Activated T-cell treated with anti-CD3 and anti-CD28 coated beads, Interleukin-2, amount 50 U/mL, for 24 hours (primary cell): Measurements from ENCODE around the gene RDH16.
"Not testable (repeated sequence)": the region's sequence is repeated elsewhere in the genome, so short reads cannot be mapped to it uniquely, and the experiment has no call there.

Experiments
- DNase-seq: peaks from one replicate; pipeline ENCODE4 v3.0.0-alpha.2; 2020
- H3K27ac Mint-ChIP-seq: 2 replicates; pipeline ENCODE4 v1.8.0; 2020; ENCODE audit warnings: mild to moderate bottlenecking, mixed read lengths
- H3K27me3 Mint-ChIP-seq: 2 replicates; pipeline ENCODE4 v1.8.0; 2020; ENCODE audit warnings: mixed read lengths
- H3K36me3 Mint-ChIP-seq: 2 replicates; pipeline ENCODE4 v1.8.0; 2020; ENCODE audit warnings: low read depth, mixed read lengths
- H3K4me1 Mint-ChIP-seq: 2 replicates; pipeline ENCODE4 v1.8.0; 2020; ENCODE audit warnings: low read depth, mixed read lengths
- H3K4me3 Mint-ChIP-seq: 2 replicates; pipeline ENCODE4 v1.8.0; 2020; ENCODE audit warnings: mild to moderate bottlenecking, moderate library complexity, mixed read lengths
- H3K9me3 Mint-ChIP-seq: 2 replicates; pipeline ENCODE4 v1.8.0; 2020; ENCODE audit warnings: mixed read lengths

Gene RDH16

GRCh38 chr12:56953314-56953713 lies 4.1 kb downstream of the RDH16 start:
- no peak for DNase-seq
- no peaks in the 10 kb centered on the region for H3K9me3 Mint-ChIP-seq

GRCh38 chr12:56951582-56952339 lies 5.6 kb downstream of the RDH16 start:
- Mint-ChIP-seq H3K4me1 (no peaks in the 10 kb centered on the region), H3K4me3 (no peak overlapping the region), H3K27me3 (no peaks in the 10 kb centered on the region), H3K9me3 (no peaks in the 10 kb centered on the region), H3K27ac (no peak overlapping the region), H3K36me3 (no peaks in the 10 kb centered on the region)
- DNase-seq = no peak

More at GRCh38 chr12:56953314-56953713, 4.1 kb downstream of the RDH16 start:
- Mint-ChIP-seq H3K36me3 (no peaks in the 10 kb centered on the region), H3K27me3 (no peaks in the 10 kb centered on the region), H3K4me3 (no peak overlapping the region), H3K4me1 (no peaks in the 10 kb centered on the region), H3K27ac (no peak overlapping the region)

GRCh38 chr12:56948881-56949280 lies 8.5 kb downstream of the RDH16 start:
- H3K27me3 Mint-ChIP-seq = no peaks in the 10 kb centered on the region
- H3K27ac Mint-ChIP-seq = no peak overlapping the region
- DNase-seq = no peak
- H3K4me3 Mint-ChIP-seq = no peak overlapping the region
- no peaks in the 10 kb centered on the region for H3K36me3 Mint-ChIP-seq
- no peaks in the 10 kb centered on the region for H3K4me1 Mint-ChIP-seq
- H3K9me3 Mint-ChIP-seq = no peaks in the 10 kb centered on the region

GRCh38 chr12:56948457-56948777 lies 9.0 kb downstream of the RDH16 start:
- no peaks in the 10 kb centered on the region for H3K27me3 Mint-ChIP-seq
- no peaks in the 10 kb centered on the region for H3K9me3 Mint-ChIP-seq
- no peak for DNase-seq
- H3K4me3 Mint-ChIP-seq = no peak overlapping the region
- no peak overlapping the region for H3K27ac Mint-ChIP-seq
- H3K4me1 Mint-ChIP-seq = no peaks in the 10 kb centered on the region
- no peaks in the 10 kb centered on the region for H3K36me3 Mint-ChIP-seq

- Mint-ChIP-seq H3K9me3 (no peaks in the 10 kb centered on the region), H3K27ac (no peak overlapping the region)
Measured at GRCh38 chr12:56947633-56948456, 9.6 kb downstream of the RDH16 start.

GRCh38 chr12:56943878-56944277 lies 13.5 kb downstream of the RDH16 start:
- Mint-ChIP-seq H3K27me3 (peaks cover 3% of the 10 kb centered on the region), H3K9me3 (no peaks in the 10 kb centered on the region)

More at GRCh38 chr12:56947633-56948456, 9.6 kb downstream of the RDH16 start:
- DNase-seq = no peak
- Mint-ChIP-seq H3K36me3 (no peaks in the 10 kb centered on the region), H3K27me3 (no peaks in the 10 kb centered on the region), H3K4me3 (no peak overlapping the region), H3K4me1 (no peaks in the 10 kb centered on the region)

GRCh38 chr12:56943374-56943773 lies 14.0 kb downstream of the RDH16 start:
- H3K4me3 Mint-ChIP-seq, H3K36me3 Mint-ChIP-seq, H3K9me3 Mint-ChIP-seq, DNase-seq, H3K4me1 Mint-ChIP-seq, H3K27me3 Mint-ChIP-seq, H3K27ac Mint-ChIP-seq: not testable (repeated sequence)

More at GRCh38 chr12:56943878-56944277, 13.5 kb downstream of the RDH16 start:
- Mint-ChIP-seq H3K4me3 (no peak overlapping the region), H3K4me1 (no peaks in the 10 kb centered on the region), H3K27ac (no peak overlapping the region), H3K36me3 (no peaks in the 10 kb centered on the region)
- DNase-seq = no peak

- Mint-ChIP-seq H3K36me3 (no peaks in the 10 kb centered on the region), H3K27me3 (peaks cover 10% of the 10 kb centered on the region), H3K9me3 (no peaks in the 10 kb centered on the region), H3K4me3 (no peak overlapping the region), H3K27ac (no peak overlapping the region), H3K4me1 (no peaks in the 10 kb centered on the region)
- DNase-seq = no peak
Measured at GRCh38 chr12:56941299-56942017, 15.9 kb downstream of the RDH16 start.

GRCh38 chr12:56940942-56941298 lies 16.5 kb downstream of the RDH16 start:
- H3K36me3 Mint-ChIP-seq, DNase-seq, H3K27ac Mint-ChIP-seq, H3K27me3 Mint-ChIP-seq, H3K4me3 Mint-ChIP-seq, H3K4me1 Mint-ChIP-seq, H3K9me3 Mint-ChIP-seq: not testable (repeated sequence)

- H3K4me3 Mint-ChIP-seq = no peak overlapping the region
- H3K27ac Mint-ChIP-seq = no peak overlapping the region
- no peaks in the 10 kb centered on the region for H3K36me3 Mint-ChIP-seq
- DNase-seq = no peak
- H3K9me3 Mint-ChIP-seq = no peaks in the 10 kb centered on the region
- H3K4me1 Mint-ChIP-seq = peaks cover 6% of the 10 kb centered on the region
- peaks cover 7% of the 10 kb centered on the region for H3K27me3 Mint-ChIP-seq
Measured at GRCh38 chr12:56935752-56936151, 21.7 kb downstream of the RDH16 start.

GRCh38 chr12:56935157-56935556 lies 22.3 kb downstream of the RDH16 start:
- no peak for DNase-seq
- Mint-ChIP-seq H3K27me3 (peaks cover 7% of the 10 kb centered on the region), H3K9me3 (no peaks in the 10 kb centered on the region), H3K27ac (no peak overlapping the region), H3K4me1 (peaks cover 6% of the 10 kb centered on the region), H3K4me3 (no peak overlapping the region), H3K36me3 (no peaks in the 10 kb centered on the region)

- Mint-ChIP-seq H3K27me3 (peaks cover 7% of the 10 kb centered on the region), H3K36me3 (no peaks in the 10 kb centered on the region), H3K4me3 (no peak within 1 kb of the TSS), H3K9me3 (no peaks in the 10 kb centered on the region), H3K4me1 (peaks cover 6% of the 10 kb centered on the region), H3K27ac (no peak within 1 kb of the TSS)
- no peak for DNase-seq
Measured at GRCh38 chr12:56933826-56934625, 23.4 kb downstream of the RDH16 start, which contains the start of gene SDR9C7. Gene SDR9C7 (minus strand): TSS chr12:56934408. CDS start chr12:56934261, 147 bp downstream.

- no peak for DNase-seq
- Mint-ChIP-seq H3K27me3 (peaks cover 7% of the 10 kb centered on the region), H3K4me1 (peaks cover 6% of the 10 kb centered on the region), H3K4me3 (no peak overlapping the region), H3K9me3 (no peaks in the 10 kb centered on the region), H3K27ac (no peak overlapping the region), H3K36me3 (no peaks in the 10 kb centered on the region)
Measured at GRCh38 chr12:56932867-56933266, 24.5 kb downstream of the RDH16 start.

- H3K9me3 Mint-ChIP-seq = no peaks in the 10 kb centered on the region
- H3K4me1 Mint-ChIP-seq = peaks cover 6% of the 10 kb centered on the region
- no peak overlapping the region for H3K4me3 Mint-ChIP-seq
- no peak overlapping the region for H3K27ac Mint-ChIP-seq
- no peaks in the 10 kb centered on the region for H3K36me3 Mint-ChIP-seq
- DNase-seq = no peak
- no peaks in the 10 kb centered on the region for H3K27me3 Mint-ChIP-seq
Measured at GRCh38 chr12:56932146-56932545, 25.3 kb downstream of the RDH16 start.
